GM12865 (cell line): ENCODE data around the gene METTL27.

ENCODE experiments used
- DNase-seq: peaks from one replicate; pipeline ENCODE4 v3.0.0; 2010; ENCODE audit warnings: low read depth
- H3K4me3 ChIP-seq: 2 replicates; pipeline ENCODE4 v1.5.1; 2011; ENCODE audit warnings: mild to moderate bottlenecking, low read depth, low read length, control low read depth
- TF ChIP-seq, protein P1 (sequence below): IDR thresholded peaks from 2 replicates; pipeline ENCODE4 v1.5.1; 2011; ENCODE audit warnings: low read length, control low read depth, low read depth, inconsistent platforms; ENCODE audit not compliant: insufficient read depth; ENCODE audit errors: missing control alignments

METTL27 gene

DNA sequence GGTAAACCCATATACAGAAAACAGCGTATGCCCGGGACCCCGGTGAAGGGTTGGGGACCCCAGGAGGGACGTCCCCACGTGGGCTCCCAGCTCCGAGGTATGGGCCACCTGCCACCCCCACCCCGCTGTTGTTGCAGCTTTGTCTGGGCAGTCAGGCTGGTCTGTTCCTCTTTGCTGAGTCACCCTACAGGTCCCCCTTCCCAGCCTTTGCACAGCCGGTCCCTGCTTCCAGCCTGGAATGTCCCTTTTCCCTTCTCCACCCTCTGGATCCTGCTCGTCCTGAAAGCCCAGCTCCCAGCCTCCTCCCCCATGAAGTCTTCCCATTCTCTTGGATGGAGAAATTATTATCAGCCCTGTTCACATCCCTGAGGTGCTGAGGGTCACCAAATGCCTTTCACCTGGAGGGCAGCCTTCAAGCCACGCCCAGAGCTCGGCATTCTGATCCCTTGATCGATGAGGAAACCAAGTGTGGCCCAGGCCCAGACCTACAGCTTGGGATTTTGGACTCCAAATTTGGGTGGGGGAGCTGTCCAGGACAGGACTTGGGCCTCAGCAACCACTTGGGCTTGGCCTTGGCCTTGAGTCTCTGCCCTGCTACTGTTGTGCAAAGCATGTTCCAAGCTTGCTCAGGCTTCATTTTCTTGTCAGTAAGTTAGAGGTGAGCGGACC is 8.9 kb downstream of the METTL27 start:
- TF ChIP-seq, protein P1, sequence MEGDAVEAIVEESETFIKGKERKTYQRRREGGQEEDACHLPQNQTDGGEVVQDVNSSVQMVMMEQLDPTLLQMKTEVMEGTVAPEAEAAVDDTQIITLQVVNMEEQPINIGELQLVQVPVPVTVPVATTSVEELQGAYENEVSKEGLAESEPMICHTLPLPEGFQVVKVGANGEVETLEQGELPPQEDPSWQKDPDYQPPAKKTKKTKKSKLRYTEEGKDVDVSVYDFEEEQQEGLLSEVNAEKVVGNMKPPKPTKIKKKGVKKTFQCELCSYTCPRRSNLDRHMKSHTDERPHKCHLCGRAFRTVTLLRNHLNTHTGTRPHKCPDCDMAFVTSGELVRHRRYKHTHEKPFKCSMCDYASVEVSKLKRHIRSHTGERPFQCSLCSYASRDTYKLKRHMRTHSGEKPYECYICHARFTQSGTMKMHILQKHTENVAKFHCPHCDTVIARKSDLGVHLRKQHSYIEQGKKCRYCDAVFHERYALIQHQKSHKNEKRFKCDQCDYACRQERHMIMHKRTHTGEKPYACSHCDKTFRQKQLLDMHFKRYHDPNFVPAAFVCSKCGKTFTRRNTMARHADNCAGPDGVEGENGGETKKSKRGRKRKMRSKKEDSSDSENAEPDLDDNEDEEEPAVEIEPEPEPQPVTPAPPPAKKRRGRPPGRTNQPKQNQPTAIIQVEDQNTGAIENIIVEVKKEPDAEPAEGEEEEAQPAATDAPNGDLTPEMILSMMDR: no peak
- no peak overlapping the region for H3K4me3 ChIP-seq
- no peak for DNase-seq

- TF ChIP-seq, protein P1: no peak
- no peak for DNase-seq
- H3K4me3 ChIP-seq: no peak overlapping the region
Measured at GRCh38 chr7:73832806-73833205, 9.5 kb downstream of the METTL27 start.

DNA sequence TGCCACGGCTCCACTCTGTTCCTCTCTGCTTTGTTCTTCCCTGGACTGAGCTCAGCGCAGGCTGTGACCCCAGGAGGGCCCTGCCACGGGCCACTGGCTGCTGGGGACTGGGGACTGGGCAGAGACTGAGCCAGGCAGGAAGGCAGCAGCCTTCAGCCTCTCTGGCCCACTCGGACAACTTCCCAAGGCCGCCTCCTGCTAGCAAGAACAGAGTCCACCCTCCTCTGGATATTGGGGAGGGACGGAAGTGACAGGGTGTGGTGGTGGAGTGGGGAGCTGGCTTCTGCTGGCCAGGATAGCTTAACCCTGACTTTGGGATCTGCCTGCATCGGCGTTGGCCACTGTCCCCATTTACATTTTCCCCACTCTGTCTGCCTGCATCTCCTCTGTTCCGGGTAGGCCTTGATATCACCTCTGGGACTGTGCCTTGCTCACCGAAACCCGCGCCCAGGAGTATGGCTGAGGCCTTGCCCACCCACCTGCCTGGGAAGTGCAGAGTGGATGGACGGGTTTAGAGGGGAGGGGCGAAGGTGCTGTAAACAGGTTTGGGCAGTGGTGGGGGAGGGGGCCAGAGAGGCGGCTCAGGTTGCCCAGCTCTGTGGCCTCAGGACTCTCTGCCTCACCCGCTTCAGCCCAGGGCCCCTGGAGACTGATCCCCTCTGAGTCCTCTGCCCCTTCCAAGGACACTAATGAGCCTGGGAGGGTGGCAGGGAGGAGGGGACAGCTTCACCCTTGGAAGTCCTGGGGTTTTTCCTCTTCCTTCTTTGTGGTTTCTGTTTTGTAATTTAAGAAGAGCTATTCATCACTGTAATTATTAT is 10.3 kb downstream of the METTL27 start:
- H3K4me3 ChIP-seq: no peak overlapping the region
- DNase-seq: no peak
- TF ChIP-seq, protein P1: no peak

GRCh38 chr7:73831584-73831833 is 10.8 kb downstream of the METTL27 start:
- H3K4me3 ChIP-seq: no peak overlapping the region
- no peak for DNase-seq
- TF ChIP-seq, protein P1: no peak

GRCh38 chr7:73830681-73831583 is 11.4 kb downstream of the METTL27 start, which contains the start of gene CLDN4:
Gene CLDN4, plus strand, starts transcription at chr7:73830996. Its CDS starts 206 bp downstream, at chr7:73831202.
- DNase-seq: no peak
- TF ChIP-seq, protein P1: no peak
- no peak within 1 kb of the TSS for H3K4me3 ChIP-seq

GRCh38 chr7:73829921-73830680 is 12.2 kb downstream of the METTL27 start:
- H3K4me3 ChIP-seq: no peak overlapping the region
- TF ChIP-seq, protein P1: no peak
- no peak for DNase-seq
